Measurements from ENCODE around the gene PSMC1.
"Not testable (repeated sequence)": the region's sequence is repeated elsewhere in the genome, so short reads cannot be mapped to it uniquely, and the experiment has no call there.

The PSMC1 gene

GRCh38 chr14:90256354-90257131 is at the start of gene PSMC1:
PSMC1 (plus strand) TSS chr14:90256553; CDS start chr14:90256598, 45 bp downstream.
- peak; percentile 64 to 80 (median 70) for DNase-seq

- DNase-seq, result no peak
These were observed 43.1 kb upstream of the PSMC1 start for GRCh38 chr14:90213099-90213748.

- DNase-seq, result no peak
These were observed 27.9 kb upstream of the PSMC1 start for GRCh38 chr14:90228478-90228877.

- not testable (repeated sequence) for DNase-seq
These were observed 26.4 kb upstream of the PSMC1 start for GRCh38 chr14:90229942-90230341.

- peak; percentile 10 to 38 (median 18) for DNase-seq
These were observed 21.0 kb upstream of the PSMC1 start for GRCh38 chr14:90235179-90235976.

GRCh38 chr14:90239139-90239538 is 17.2 kb upstream of the PSMC1 start:
- DNase-seq, result no peak

GRCh38 chr14:90242444-90242843 is 13.9 kb upstream of the PSMC1 start:
- DNase-seq, result no peak

GRCh38 chr14:90246936-90247335 is 9.4 kb upstream of the PSMC1 start:
- DNase-seq, result no peak

- not testable (repeated sequence) for DNase-seq
These were observed 8.9 kb upstream of the PSMC1 start for GRCh38 chr14:90247441-90247840.

- no peak for DNase-seq
These were observed 7.8 kb upstream of the PSMC1 start for GRCh38 chr14:90248594-90248993.

- no peak for DNase-seq
These were observed 2.5 kb upstream of the PSMC1 start for GRCh38 chr14:90253826-90254225.

GRCh38 chr14:90255871-90256270 is 482 bp upstream of the PSMC1 start:
- DNase-seq, result no peak

GRCh38 chr14:90263748-90264449 is 7.5 kb downstream of the PSMC1 start:
- DNase-seq, result no peak

GRCh38 chr14:90266441-90267154 is 10.2 kb downstream of the PSMC1 start:
- no peak for DNase-seq

GRCh38 chr14:90268420-90268819 is 12.1 kb downstream of the PSMC1 start:
- DNase-seq, result no peak

- DNase-seq, result no peak
These were observed 16.2 kb downstream of the PSMC1 start for GRCh38 chr14:90272523-90272922.

- DNase-seq, result no peak
These were observed 17.2 kb downstream of the PSMC1 start for GRCh38 chr14:90273532-90273931.

- DNase-seq, result no peak
These were observed 17.7 kb downstream of the PSMC1 start for GRCh38 chr14:90274019-90274418.

- DNase-seq, result no peak
These were observed 18.6 kb downstream of the PSMC1 start for GRCh38 chr14:90274808-90275457.

- no peak for DNase-seq
These were observed 19.1 kb downstream of the PSMC1 start for GRCh38 chr14:90275458-90275814.

- DNase-seq, result no peak
These were observed 19.5 kb downstream of the PSMC1 start for GRCh38 chr14:90275820-90276219.

Data from activated naive CD4-positive, alpha-beta T cell (primary cell).